ENCODE results near the gene PPP1R1B. TPM values are rescaled to one million over a fixed set of nuclear protein-coding genes. Genes with fewer than 3 reads are reported as not detected.

The PPP1R1B gene
- polyA plus RNA-seq, 1 donor from 2014 or later: 1.8 TPM

GRCh38 chr17:39662551-39663339, 36.0 kb downstream of the PPP1R1B start:
- Histone ChIP-seq H3K9ac (ENCODE audit: low read length) (no peak overlapping the region), H3K27ac (ENCODE audit: low read length) (no peak overlapping the region), H3K4me2 (ENCODE audit: low read length) (no peak overlapping the region), H3K4me3 (ENCODE audit: low read length) (no peak overlapping the region), H3K79me2 (replicated peaks; ENCODE audit: insufficient read depth, low read length) (no peaks in the 10 kb centered on the region), H2AFZ (ENCODE audit: low read depth, low read length) (no peak overlapping the region), H4K20me1 (ENCODE audit: insufficient read depth) (no peaks in the 10 kb centered on the region), H3K27me3 (ENCODE audit: insufficient read depth, low read depth, low read length) (peaks cover 3% of the 10 kb centered on the region), H3K9me2 (ENCODE audit: insufficient read depth, low read length) (no peaks in the 10 kb centered on the region), H3K9me3 (ENCODE audit: low read length) (no peaks in the 10 kb centered on the region), H3F3A (ENCODE audit: insufficient read depth, low read length, poor library complexity, severe bottlenecking) (no peaks in the 10 kb centered on the region), H3K36me3 (ENCODE audit: insufficient read depth, low read length) (no peaks in the 10 kb centered on the region)
- no peak for TF ChIP-seq TAF1 (IDR thresholded peaks at IDR 0.05; ENCODE audit: low read depth)
- no peak for TF ChIP-seq SMC3 (conservative IDR thresholded peaks at IDR 0.05; ENCODE audit: poor library complexity)
- no peak for TF ChIP-seq REST (IDR thresholded peaks at IDR 0.05; ENCODE audit: borderline replicate concordance)
- TF ChIP-seq RAD21 (conservative IDR thresholded peaks at IDR 0.05): no peak
- TF ChIP-seq CTCF (IDR thresholded peaks at IDR 0.05; ENCODE audit: poor library complexity, severe bottlenecking): no peak
- TF ChIP-seq MXI1 (conservative IDR thresholded peaks at IDR 0.05; ENCODE audit: poor library complexity, severe bottlenecking): no peak
- TF ChIP-seq EP300 (conservative IDR thresholded peaks at IDR 0.05; ENCODE audit: poor library complexity, severe bottlenecking): no peak
- no peak for TF ChIP-seq EZH2 (IDR thresholded peaks at IDR 0.05; ENCODE audit: borderline replicate concordance, insufficient read depth, low read length, poor library complexity, severe bottlenecking)
- no peak for TF ChIP-seq POLR2AphosphoS5 (IDR thresholded peaks at IDR 0.05)

DNA sequence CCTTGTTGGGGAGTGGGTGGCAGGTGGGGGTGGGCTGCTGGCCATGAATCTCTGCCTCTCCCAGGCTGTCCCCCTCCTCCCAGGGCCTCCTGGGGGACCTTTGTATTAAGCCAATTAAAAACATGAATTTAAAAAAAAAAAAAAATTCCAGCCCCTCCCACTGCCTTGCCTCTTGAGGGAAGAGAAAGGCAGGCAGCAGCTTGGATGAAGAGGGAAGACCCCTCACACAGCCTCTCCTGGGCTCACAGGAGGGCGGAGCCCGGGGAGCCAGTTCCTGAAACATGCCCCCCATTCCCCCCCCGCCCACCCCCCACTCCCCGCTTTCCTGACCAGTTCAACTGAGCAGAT, 36.6 kb downstream of the PPP1R1B start:
- no peak overlapping the region for H3K4me2 ChIP-seq (ENCODE audit: low read length)
- H3K36me3 ChIP-seq (ENCODE audit: insufficient read depth, low read length): no peaks in the 10 kb centered on the region

More for the DNA sequence above, 36.6 kb downstream of the PPP1R1B start:
- no peak overlapping the region for H2AFZ ChIP-seq (ENCODE audit: low read depth, low read length)
- no peak overlapping the region for H3K9ac ChIP-seq (ENCODE audit: low read length)
- H3K4me3 ChIP-seq (ENCODE audit: low read length): no peak overlapping the region
- no peak overlapping the region for H3K27ac ChIP-seq (ENCODE audit: low read length)
- no peaks in the 10 kb centered on the region for H3F3A ChIP-seq (ENCODE audit: insufficient read depth, low read length, poor library complexity, severe bottlenecking)
- H4K20me1 ChIP-seq (ENCODE audit: insufficient read depth): no peaks in the 10 kb centered on the region
- H3K9me3 ChIP-seq (ENCODE audit: low read length): no peaks in the 10 kb centered on the region
- H3K27me3 ChIP-seq (ENCODE audit: insufficient read depth, low read depth, low read length): peaks cover 8% of the 10 kb centered on the region
- H3K79me2 ChIP-seq (replicated peaks; ENCODE audit: insufficient read depth, low read length): no peaks in the 10 kb centered on the region
- TF ChIP-seq CTCF (IDR thresholded peaks at IDR 0.05; ENCODE audit: poor library complexity, severe bottlenecking) (no peak), SMC3 (conservative IDR thresholded peaks at IDR 0.05; ENCODE audit: poor library complexity) (no peak), REST (IDR thresholded peaks at IDR 0.05; ENCODE audit: borderline replicate concordance) (no peak), RAD21 (conservative IDR thresholded peaks at IDR 0.05) (no peak), EZH2 (IDR thresholded peaks at IDR 0.05; ENCODE audit: borderline replicate concordance, insufficient read depth, low read length, poor library complexity, severe bottlenecking) (no peak), MXI1 (conservative IDR thresholded peaks at IDR 0.05; ENCODE audit: poor library complexity, severe bottlenecking) (no peak), TAF1 (IDR thresholded peaks at IDR 0.05; ENCODE audit: low read depth) (no peak), EP300 (conservative IDR thresholded peaks at IDR 0.05; ENCODE audit: poor library complexity, severe bottlenecking) (no peak), POLR2AphosphoS5 (IDR thresholded peaks at IDR 0.05) (no peak)
- no peaks in the 10 kb centered on the region for H3K9me2 ChIP-seq (ENCODE audit: insufficient read depth, low read length)
